GM19035 (cell line): ENCODE data around the gene PPP4R3A.
A peak's percentile ranks its signal among the peaks of the same experiment; 100 is the strongest.
"Not testable (repeated sequence)": the region's sequence is repeated elsewhere in the genome, so short reads cannot be mapped to it uniquely, and the experiment has no call there.

Experiments
- ATAC-seq: cut with Tn5 transposase; IDR thresholded peaks from one replicate; pipeline ENCODE4 v1.9.1; 2021; ENCODE audit not compliant: unreplicated experiment

Gene PPP4R3A

DNA sequence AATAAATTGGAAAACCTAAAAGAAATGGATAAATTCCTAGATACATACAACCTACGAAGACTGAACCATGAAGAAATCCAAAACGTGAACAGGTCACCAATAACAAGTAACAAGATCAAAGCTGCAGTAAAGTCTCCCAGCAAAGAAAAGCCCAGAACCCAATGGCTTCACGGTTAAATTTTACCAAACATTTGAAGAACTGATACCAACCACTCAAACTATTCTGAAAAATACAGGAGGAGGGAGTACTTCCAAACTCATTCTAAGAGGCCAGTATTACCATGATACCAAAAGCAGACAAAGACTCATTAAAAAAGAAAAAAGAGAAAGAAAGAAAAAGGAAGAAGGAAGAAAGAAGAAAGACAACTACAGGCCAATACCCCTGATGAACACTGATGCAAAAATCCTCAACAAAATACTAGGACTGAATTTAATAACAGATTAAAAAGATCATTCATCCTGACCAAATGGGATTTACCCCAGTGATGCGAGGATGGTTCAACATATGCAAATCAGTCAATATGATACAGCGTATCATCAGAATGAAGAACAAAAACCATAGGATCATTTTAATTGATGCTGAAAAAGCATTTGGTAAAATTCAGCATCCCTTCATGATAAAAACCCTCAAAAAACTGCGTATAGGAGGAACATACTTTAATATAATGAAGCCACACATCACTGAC is 65.6 kb downstream of the PPP4R3A start:
- no peak for ATAC-seq

DNA sequence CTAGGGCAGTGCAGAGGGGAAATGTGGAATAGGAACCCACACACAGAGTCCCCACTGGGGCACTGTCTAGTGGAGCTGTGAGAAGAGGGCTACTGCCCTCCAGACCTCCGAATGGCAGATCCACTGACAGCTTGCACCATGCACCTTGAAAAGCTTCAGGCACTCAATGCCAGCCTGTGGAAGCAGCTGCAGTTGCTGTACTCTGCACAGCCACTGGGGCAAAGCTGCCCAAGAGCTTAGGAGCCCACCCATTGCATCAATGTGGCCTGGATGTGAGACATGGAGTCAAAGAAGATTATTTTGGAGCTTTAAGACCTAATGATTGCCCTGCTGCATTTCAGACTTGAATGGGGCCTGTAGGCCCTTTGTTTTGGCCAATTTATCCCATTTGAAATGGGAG is 70.8 kb downstream of the PPP4R3A start:
- ATAC-seq: no peak

DNA sequence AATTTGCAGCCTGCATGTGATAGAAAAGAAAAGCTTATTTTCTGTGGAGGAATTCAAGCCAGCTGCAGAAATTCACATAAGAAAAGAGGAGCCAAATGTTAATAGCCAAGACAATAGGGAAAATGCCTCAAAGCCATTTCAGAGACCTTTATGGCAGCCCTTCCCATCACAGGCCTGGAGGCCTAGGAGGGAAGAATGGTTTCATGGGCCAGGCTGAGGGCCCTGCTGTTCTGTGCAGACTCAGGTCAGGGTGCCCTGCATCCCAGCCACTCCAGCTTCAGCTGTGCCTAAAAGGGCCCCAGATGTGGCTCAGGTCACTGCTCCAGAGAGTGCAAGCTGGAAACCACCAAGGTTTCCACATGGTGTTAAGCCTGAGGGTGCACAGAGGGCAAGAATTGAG is 71.3 kb downstream of the PPP4R3A start:
- no peak for ATAC-seq

DNA sequence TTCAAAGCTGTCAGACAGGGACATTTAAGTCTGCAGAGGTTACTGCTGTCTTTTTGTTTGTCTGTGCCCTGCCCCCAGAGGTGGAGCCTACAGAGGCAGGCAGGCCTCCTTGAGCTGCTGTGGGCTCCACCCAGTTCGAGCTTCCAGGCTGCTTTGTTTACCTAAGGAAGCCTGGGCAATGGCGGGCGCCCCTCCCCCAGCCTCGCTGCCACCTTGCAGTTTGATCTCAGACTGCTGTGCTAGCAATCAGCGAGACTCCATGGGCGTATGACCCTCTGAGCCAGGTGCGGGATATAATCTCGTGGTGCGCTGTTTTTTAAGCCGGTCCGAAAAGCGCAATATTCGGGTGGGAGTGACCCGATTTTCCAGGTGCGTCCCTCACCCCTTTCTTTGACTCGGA is 73.8 kb downstream of the PPP4R3A start:
- not testable (repeated sequence) for ATAC-seq

DNA sequence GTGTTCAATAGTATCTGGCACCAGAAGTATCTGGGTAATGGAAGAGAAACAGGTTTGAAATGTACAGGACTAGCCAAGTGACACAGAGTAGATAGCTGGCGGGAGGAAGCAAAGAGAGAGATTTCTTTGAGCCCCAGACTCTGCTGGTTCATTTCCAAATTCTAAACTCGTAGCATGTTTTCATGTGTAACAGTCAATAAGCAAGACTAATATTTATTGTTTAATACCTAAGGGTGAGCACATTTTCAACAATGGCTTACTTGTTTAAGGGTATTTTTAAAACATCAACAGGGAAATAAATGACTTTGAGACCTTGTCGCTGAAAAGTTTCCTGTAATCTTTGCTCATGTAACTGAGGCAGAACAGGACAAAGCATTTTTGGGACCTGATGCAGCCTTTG is 80.7 kb downstream of the PPP4R3A start:
- no peak for ATAC-seq

DNA sequence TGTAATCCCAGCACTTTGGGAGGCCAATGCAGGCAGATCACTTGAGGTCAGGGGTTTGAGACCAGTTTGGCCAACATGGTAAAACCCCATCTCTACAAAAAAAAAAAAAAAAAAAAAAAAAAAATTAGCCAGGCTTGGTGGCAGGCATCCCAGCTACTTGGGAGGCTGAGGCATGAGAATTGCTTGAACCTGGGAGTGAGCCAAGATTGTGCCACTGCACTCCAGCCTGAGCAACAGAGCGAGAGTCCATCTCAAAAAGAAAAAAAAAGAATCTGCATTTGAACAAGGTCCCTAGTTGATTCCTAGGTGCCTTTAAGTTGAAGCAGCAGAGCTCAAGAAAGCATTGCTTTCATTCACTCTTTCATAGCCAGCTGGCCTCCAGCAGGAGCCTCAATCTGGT is 81.2 kb downstream of the PPP4R3A start:
- not testable (repeated sequence) for ATAC-seq

DNA sequence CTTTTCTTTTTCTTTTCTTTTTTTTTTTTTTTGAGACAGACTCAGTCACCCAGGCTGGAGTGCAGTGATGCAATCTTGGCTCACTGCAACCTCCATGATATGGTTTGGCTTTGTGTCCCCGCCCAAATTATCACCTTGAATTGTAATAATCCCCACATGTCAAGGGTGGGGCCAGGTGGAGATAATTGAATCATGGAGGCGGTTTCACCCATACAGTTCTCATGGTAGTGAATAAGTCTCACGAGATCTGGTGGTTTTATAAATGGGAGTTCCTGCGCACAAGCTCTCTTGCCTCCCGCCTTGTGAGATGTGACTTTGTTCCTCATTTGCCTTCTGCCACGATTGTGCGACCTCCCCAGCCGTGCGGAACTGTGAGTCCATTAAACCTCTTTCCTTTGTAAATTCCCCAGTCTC is 84.6 kb downstream of the PPP4R3A start:
- not testable (repeated sequence) for ATAC-seq

DNA sequence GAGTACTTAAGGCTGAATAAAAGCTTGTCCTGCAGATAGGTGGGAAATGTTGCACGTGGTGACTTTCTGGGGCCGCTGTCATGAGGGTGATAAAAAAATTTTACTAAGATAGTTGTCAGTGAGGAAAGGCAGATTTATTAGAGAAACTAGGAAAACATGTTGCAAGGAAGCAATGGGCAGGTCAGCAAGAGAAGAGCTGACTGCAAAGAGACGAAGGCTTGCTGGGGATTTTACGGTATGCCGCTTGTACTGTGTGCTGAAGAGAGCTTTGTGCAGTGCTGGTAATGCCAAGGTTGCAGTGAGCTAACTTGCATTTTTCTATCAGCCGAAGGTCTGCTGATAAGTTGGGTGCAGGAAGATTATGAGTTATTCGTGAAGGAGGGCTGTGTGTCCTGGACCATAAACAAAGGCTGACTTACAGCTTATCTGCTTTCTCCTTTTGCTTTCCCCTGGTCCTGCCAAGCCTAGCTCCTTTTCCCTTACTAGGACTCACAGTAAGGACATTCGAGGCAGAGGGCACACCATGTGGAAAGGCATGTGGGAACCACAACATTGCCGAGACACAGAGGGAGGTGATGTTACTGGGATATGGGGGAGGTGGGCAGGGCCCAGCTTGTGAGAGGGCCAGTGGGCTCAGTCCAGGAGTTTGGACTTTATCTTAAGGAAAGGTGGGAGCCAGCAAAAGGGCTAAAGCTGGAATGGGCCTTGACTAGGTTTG is 85.1 kb downstream of the PPP4R3A start:
- no peak for ATAC-seq

DNA sequence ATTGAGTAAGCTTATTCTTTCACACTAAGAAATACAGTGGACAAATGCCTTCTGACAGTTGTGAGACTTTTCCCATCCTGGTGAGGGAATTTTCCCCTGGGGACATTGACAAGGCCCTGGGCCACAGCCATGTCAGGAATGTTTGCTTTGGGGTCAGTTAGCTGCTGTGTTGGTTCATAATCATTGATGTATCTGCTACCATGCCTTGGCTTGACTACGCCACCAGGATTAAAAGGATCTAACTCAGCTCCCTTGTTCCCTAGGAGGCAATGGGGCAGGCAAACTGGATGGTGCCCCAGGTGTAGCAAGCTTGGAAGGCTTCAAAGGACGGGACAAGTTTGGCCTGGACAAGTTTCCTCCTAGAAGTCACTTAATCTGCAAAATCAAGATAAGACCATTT is 89.4 kb downstream of the PPP4R3A start:
- ATAC-seq: no peak

DNA sequence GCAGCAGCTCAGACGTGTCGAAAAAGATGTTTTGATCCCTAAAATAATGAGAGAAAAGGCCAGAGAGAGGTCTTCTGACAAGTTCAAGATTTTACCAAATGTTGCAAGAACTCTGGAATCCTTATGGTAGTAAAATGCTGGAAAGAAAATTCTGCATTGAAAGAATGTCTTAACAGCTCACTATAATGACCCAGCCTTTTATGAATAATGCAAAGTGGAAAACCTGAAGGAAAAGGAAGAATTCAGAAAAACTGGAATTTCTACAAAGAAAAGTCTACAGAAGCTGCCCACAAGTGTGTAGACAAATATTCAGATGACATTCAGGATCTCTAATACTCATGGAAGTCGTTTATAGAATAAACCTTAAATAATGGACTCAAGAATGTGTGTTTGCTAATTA is 90.7 kb downstream of the PPP4R3A start:
- no peak for ATAC-seq

DNA sequence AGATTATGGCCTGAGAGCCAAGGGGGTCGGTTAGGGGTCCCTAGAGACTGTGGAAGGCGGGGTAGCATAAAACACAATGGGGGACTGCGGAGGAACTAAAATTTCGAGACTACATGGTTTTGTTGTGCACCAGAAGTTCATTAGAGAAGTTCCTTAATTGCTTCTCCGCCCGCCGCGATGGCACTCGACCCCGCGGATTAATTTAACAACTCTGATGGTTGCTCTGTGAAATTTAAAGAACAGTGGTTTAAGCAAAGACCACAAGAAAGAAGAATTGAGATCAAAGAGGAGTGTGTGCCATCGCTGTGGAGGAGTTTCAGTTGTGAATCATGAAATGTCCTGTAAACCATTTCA is 91.1 kb downstream of the PPP4R3A start:
- no peak for ATAC-seq

DNA sequence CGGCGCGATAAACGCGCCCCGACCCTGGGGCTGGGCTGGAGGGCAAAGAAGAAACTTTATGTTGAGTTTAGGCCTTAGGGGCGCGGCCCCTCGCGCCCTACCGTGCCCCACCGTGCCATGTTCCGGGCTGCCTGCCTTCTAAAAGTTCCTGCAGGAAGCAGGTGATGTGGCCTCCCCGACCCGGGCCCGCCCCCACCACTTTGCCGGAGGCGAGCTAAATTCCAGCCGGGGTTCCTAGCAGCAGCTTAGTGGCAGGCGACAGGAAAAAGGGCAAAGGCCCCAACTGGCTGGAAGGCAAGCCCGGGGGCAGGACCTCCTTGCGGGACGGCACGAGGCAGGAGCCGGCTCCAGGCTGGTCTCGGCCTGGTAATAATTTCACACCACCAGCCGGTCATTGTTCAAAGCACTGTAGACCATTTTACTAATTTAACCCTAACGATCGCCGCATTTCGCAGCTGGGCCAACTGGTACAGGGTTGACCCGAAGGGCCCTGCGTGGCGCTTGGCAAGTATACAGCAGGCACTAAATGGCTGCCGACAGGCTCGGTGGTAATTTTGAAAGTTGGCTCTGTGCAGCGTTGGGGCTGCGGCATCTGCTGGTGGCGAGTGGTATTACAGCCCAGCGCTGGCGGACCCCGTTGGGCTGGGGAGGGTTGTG is 91.6 kb downstream of the PPP4R3A start:
- ATAC-seq: no peak

DNA sequence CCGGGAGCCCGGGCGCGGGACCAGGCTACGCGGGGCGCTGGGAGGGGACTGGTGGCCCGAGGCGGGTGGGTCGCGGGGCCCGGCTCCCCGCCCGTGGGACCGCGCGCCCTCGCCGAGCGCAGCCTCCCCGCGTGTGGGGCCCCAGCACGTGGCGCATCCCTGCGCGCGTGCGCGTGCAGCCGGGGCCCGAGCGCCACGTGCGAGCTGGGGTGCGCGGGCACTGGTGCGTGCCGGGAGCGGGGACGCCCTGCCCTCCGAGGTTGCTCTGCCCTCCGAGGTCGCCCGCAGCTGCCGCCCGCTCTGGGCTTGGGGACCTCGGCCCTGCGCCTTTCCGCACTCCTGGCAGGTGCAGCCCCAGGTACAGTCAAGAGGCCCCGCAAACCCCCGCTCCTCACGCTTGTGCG is 92.1 kb downstream of the PPP4R3A start:
- ATAC-seq: peak; percentile 35

DNA sequence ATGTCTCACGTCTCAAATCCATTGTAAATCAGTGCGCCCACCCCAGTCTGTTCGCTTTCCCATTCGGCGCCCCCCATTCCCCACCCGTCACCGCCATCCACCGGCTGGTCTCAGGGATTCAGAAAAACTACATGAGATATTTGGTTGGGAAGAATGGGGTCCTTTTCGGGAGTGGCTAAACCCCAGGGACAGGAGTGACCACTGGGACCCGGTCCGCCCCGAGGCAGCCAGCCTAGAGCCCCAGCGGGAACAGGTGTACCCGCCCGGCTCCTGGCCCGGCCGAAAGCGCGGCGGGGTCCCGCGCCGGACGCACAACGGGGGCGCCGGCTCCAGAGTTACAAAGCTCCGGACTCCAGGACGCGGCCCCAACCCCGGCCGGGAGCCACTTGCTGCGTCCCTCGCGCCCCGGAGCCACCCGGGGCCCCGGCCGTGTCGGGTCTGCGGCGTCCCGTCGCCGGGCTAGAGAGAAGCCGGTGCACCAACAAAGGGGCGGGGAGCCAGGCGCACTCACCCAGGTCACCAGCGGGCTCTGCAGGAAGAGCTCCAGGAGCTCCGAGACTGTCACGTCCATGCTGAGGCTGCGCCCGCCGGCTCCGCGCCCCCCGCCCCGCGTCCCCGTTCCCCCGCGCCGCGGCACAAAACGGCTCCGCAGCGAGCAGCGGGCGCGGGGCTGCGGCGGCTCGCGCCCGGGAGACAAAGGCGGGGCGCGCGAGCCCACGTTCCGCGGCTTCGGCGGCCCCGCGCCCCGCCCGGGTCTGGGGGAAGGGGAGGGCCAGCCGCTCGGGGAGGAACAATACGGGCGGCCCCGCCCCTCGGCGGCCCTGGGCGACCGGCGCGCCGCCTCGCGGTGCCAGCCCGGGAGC is 92.8 kb downstream of the PPP4R3A start, which contains the start of gene CCDC88C:
TSS of gene CCDC88C (minus strand) at position 701 of the 863 bp plus-strand sequence. CDS start at position 571, 130 bp downstream.
- peak; percentile 57 for ATAC-seq

DNA sequence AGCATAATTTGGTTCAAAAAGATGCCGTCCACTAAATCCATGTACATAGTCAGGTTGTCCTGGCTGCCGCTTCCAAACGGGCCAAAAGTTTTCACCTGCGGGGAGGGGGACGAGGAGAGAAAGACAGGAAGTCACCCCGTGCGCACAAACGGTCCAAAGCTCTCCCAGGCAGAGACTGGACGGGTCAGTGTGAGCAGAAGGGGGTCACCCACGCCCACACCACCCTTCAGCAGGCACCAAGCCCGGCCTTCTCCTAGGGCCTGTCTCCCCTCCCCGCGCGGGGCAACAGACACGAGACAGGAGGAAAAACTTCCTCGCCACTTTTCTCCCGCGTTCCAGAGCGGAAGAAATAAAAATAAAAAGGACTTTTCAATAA is 93.4 kb downstream of the PPP4R3A start:
- no peak for ATAC-seq

DNA sequence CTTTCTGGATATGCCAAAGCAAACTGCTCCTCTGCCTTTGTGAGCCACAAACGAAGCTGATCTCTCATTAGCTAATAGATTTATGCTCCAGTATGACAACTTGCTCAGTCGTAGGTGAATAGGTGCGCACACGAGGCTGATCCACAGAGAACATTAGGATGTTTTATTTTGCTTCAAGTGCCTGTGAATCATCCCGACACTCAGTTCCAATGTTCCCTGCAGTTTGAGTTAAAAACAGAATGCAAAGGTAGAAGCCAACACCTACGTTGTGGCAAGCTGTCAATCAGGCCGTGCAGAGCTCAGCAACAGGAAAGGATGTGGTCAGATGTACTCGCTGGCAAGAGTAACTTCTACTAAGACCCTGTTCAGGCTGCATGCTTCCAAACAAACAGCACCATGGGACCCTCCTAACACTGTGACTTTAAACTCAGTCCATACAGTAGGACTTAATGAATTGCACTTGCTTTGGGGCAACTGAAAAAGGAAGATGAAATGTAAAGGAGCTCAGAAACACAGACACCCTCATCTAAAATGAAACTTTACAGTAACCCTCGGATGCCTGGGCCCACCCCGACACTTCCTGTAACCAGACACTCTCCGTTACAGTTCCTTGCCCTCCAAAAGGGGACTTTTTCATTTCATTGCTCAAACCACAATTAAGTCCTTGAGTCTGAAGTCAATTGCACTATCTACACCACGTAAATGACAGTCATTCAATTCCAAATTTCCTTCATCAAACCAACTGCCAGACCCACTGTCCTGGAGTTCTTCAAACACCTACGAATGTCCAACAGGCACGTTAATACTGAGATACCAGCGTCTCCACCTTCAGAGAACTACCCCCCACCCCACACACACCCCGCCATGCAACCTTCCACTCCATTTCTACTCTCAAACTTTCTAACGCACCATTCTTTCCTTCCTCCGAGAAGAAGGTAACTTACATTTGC is 94.0 kb downstream of the PPP4R3A start:
- peak; percentile 52 for ATAC-seq

DNA sequence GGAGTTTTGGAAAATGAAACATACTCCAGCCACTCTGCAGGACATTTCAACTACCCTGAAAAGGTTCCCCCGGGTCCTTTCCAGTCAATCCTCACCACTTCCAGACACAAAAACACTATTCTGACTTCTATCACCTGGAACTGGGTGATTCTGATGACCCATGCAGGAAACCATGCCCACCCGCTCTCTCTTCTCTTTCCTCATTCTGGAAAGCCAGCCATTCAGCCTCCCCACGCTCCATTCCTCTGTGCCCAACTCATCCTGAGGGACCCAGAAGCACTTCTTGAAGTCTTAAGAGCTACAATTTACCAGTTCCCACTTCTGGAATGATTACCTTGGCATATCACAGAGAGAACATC is 95.7 kb downstream of the PPP4R3A start:
- no peak for ATAC-seq

DNA sequence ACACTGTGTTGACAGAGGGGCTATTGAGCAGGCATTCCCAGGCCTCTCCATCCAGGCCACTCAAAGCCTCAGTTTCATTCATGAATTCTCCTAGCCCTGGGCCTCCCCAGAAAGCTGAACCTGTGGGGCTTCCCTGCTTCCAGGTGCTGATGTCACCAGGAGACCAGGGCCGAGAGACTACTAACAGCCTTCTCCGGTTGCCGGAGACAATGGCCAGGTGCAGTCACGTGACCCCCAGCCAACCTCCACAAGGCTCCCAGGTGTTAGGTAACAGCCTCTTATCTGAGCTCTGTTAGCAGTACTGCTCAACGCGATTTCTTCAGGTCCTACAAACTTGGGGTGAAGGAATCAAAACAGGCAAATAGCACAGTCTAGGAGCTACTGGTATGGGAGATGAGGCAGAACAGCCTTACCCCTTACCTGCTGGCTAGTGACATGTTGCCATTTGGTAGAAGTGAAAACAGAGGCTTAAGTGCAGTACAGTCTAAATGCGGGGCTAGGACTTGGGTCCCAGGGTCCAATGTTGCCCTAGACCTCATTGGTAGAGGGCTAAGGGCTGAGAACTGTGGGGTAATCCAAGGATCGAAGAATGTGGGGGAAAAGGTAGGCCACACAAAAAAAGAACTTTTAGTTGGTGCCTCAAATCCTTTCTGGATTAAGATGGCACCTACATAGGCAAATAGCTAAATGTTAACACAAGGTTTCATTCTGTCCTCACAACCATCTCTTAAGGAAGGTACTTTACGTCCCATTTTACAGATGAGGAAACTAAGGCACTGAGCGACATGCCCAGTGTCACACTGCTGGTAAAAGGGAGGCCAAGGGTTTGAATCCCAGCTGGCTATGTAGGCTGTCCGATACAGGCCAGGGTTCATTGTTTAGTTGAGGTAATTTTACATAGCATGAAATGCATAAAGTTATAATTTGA is 96.3 kb downstream of the PPP4R3A start:
- ATAC-seq: no peak

DNA sequence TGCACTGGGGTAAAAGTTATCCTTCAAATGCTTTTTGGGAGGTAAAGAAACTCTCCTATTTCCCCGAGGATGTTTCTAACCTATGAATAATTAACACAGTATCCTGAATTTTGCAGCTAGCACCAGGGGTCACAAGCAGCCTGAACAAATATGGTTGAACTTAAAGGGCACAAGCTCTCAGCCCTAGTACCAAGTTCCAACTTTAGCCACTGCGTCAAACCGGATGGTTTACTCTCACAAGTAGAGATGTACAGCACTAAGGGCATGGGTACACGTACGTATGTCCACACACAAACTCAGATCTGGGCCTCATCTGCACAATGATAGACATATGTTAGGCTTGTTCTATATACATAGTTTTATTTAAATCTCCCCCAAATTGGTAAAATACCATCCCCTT is 97.2 kb downstream of the PPP4R3A start:
- no peak for ATAC-seq
